ENCODE measurements around the gene F2R. TPM values are rescaled to one million over a fixed set of nuclear protein-coding genes. Genes with fewer than 3 reads are reported as not detected.

The F2R gene
- total RNA-seq, 4 donors from 2014 or later: 6.6 to 31.7 (median 14.6) TPM

GRCh38 chr5:76763136-76763535, 47.2 kb downstream of the F2R start:
- no peak for TF ChIP-seq CTCF (IDR thresholded peaks at IDR 0.05; ENCODE audit: low read depth)

- no peak for TF ChIP-seq CTCF (IDR thresholded peaks at IDR 0.05; ENCODE audit: low read depth)
Measured at GRCh38 chr5:76764374-76764773, 48.4 kb downstream of the F2R start.

- TF ChIP-seq CTCF (IDR thresholded peaks at IDR 0.05; ENCODE audit: low read depth): no peak
Measured at GRCh38 chr5:76765249-76765648, 49.3 kb downstream of the F2R start.

- TF ChIP-seq CTCF (IDR thresholded peaks at IDR 0.05; ENCODE audit: low read depth): no peak
Measured at GRCh38 chr5:76766746-76767145, 50.8 kb downstream of the F2R start.

- TF ChIP-seq CTCF (IDR thresholded peaks at IDR 0.05; ENCODE audit: low read depth): no peak
Measured at GRCh38 chr5:76771705-76772405, 55.9 kb downstream of the F2R start.

GRCh38 chr5:76775921-76776320, 60.0 kb downstream of the F2R start:
- TF ChIP-seq CTCF (IDR thresholded peaks at IDR 0.05; ENCODE audit: low read depth): no peak

GRCh38 chr5:76776391-76776790, 60.5 kb downstream of the F2R start:
- TF ChIP-seq CTCF (IDR thresholded peaks at IDR 0.05; ENCODE audit: low read depth): no peak

All from subcutaneous adipose tissue (tissue), 4 donors.